ENCODE results near the gene PXMP2. TPM values are rescaled to one million over a fixed set of nuclear protein-coding genes. Genes with fewer than 3 reads are reported as not detected.

PXMP2 gene
- total RNA-seq, 1 donor from 2014 or later = 34.8 TPM

- TF ChIP-seq CTCF (IDR thresholded peaks at IDR 0.05; ENCODE audit: insufficient read depth, low read length, poor library complexity, severe bottlenecking) = no peak
Measured at GRCh38 chr12:132730353-132730752, 43.0 kb downstream of the PXMP2 start.

DNA sequence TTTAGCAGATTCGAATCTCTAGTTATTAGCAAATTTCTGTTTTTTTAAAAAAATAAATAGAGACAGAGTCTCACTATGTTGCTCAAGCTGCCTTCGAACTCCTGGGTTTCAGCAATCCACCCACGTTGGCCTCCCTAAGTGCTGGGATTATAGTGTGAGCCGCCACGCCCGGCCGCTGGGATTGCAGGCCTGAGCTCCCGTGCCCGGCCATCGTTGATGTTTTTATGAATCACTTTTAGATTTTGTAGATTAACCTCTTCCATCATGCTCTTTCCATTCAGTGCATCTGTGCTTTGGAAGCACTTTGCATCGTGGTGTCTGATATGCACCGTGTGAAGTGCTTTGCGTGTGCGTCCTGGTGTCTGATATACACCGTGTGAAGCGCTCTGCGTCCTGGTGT is 44.2 kb downstream of the PXMP2 start:
- peaks cover 11% of the 10 kb centered on the region for H3K36me3 ChIP-seq (ENCODE audit: control insufficient read depth, insufficient read depth, low read length)
- H3K27me3 ChIP-seq (ENCODE audit: control insufficient read depth, insufficient read depth, low read length) = no peaks in the 10 kb centered on the region
- TF ChIP-seq CTCF (IDR thresholded peaks at IDR 0.05; ENCODE audit: insufficient read depth, low read length, poor library complexity, severe bottlenecking) = no peak
- DNase-seq (ENCODE audit: low read depth) = no peak
- no peak overlapping the region for H3K4me3 ChIP-seq (ENCODE audit: low read depth, low read length)

More at GRCh38 chr12:132730353-132730752, 43.0 kb downstream of the PXMP2 start:
- Histone ChIP-seq H3K4me3 (ENCODE audit: low read depth, low read length) (no peak overlapping the region), H3K36me3 (ENCODE audit: control insufficient read depth, insufficient read depth, low read length) (peaks cover 7% of the 10 kb centered on the region), H3K27me3 (ENCODE audit: control insufficient read depth, insufficient read depth, low read length) (no peaks in the 10 kb centered on the region)
- no peak for DNase-seq (ENCODE audit: low read depth)

- no peak for TF ChIP-seq CTCF (IDR thresholded peaks at IDR 0.05; ENCODE audit: insufficient read depth, low read length, poor library complexity, severe bottlenecking)
- Histone ChIP-seq H3K4me3 (ENCODE audit: low read depth, low read length) (no peak overlapping the region), H3K27me3 (ENCODE audit: control insufficient read depth, insufficient read depth, low read length) (no peaks in the 10 kb centered on the region), H3K36me3 (ENCODE audit: control insufficient read depth, insufficient read depth, low read length) (peaks cover 11% of the 10 kb centered on the region)
- DNase-seq (ENCODE audit: low read depth) = no peak
Measured at GRCh38 chr12:132734206-132734605, 46.8 kb downstream of the PXMP2 start.

DNA sequence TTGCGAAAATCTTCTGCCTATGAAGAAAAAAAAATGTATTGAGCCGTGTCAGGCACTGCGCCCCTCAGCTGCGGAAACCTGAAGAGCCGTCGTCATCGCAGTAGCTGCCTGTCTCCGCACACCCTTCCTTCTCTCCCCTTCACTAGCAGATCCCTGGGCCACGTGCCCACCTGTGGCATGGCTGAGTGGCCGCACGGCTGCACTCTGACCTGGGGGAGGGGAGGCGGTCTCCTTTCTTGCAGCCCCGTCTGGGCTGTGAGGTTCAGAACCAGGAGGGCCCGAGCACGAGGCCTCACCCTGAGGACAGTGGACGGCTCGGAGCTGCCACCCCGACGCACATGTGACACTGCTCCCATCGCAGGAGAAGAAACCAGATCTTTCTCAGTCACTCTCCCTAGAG is 48.1 kb downstream of the PXMP2 start:
- Histone ChIP-seq H3K4me3 (ENCODE audit: low read depth, low read length) (no peak overlapping the region), H3K36me3 (ENCODE audit: control insufficient read depth, insufficient read depth, low read length) (peaks cover 11% of the 10 kb centered on the region), H3K27me3 (ENCODE audit: control insufficient read depth, insufficient read depth, low read length) (no peaks in the 10 kb centered on the region)
- no peak for TF ChIP-seq CTCF (IDR thresholded peaks at IDR 0.05; ENCODE audit: insufficient read depth, low read length, poor library complexity, severe bottlenecking)
- no peak for DNase-seq (ENCODE audit: low read depth)

DNA sequence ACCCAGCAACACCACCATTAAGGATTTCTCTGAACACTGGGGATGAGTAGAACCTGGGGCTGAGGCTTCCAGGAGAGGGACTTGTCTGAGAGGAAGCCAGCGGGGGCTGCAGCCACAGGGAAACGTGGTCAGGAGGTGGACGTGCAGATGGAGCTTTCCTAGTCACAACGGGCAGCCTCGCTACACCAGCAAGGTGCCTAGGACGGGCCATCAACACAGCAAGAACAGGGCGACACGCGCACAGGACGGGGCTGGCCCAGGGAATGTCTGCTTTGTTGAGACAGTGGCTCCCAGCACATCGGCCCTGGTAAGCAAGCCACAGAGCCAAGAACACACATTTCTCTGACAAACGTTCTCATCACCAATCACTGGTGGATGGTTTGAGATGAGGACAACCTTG is 49.0 kb downstream of the PXMP2 start:
- Histone ChIP-seq H3K27me3 (ENCODE audit: control insufficient read depth, insufficient read depth, low read length) (no peaks in the 10 kb centered on the region), H3K36me3 (ENCODE audit: control insufficient read depth, insufficient read depth, low read length) (peaks cover 10% of the 10 kb centered on the region), H3K4me3 (ENCODE audit: low read depth, low read length) (no peak overlapping the region)
- DNase-seq (ENCODE audit: low read depth) = no peak
- TF ChIP-seq CTCF (IDR thresholded peaks at IDR 0.05; ENCODE audit: insufficient read depth, low read length, poor library complexity, severe bottlenecking) = no peak

GRCh38 chr12:132736913-132737312 is 49.5 kb downstream of the PXMP2 start:
- H3K27me3 ChIP-seq (ENCODE audit: control insufficient read depth, insufficient read depth, low read length) = no peaks in the 10 kb centered on the region
- no peak for TF ChIP-seq CTCF (IDR thresholded peaks at IDR 0.05; ENCODE audit: insufficient read depth, low read length, poor library complexity, severe bottlenecking)
- DNase-seq (ENCODE audit: low read depth) = no peak
- no peak overlapping the region for H3K4me3 ChIP-seq (ENCODE audit: low read depth, low read length)
- H3K36me3 ChIP-seq (ENCODE audit: control insufficient read depth, insufficient read depth, low read length) = peaks cover 12% of the 10 kb centered on the region
